Spleen (tissue), 11 donors: ENCODE measurements around the gene TJP3. TPM values are rescaled to one million over a fixed set of nuclear protein-coding genes. Genes with fewer than 3 reads are reported as not detected.
A peak's percentile ranks its signal among the peaks of the same experiment; 100 is the strongest.

Source experiments
- DNase-seq: peaks from one replicate; pipeline ENCODE4 v3.0.0-alpha.2; 2020
- H3K27ac ChIP-seq, 8 donors: fragments of 200-600 bp; sonication (generic) in 7 of 8; 1 replicate in 4 of 8; 2 replicates in 4 of 8; pipeline versions ENCODE4 v1.5.0 to v1.8.0; 2016 to 2021; ENCODE audit warnings: inconsistent platforms in 4 of 8, mild to moderate bottlenecking in 4 of 8, moderate library complexity in 1 of 8
- H3K27me3 ChIP-seq, 7 donors: fragments of 200-600 bp; sonication (generic) in 6 of 7; replicated peaks in 1 of 7; 1 replicate in 4 of 7; 2 replicates in 3 of 7; pipeline versions ENCODE4 v1.5.0 to v1.8.0; 2016 to 2021; ENCODE audit warnings: inconsistent platforms in 3 of 7, mild to moderate bottlenecking in 1 of 7
- H3K36me3 ChIP-seq, 6 donors: fragments of 200-600 bp; sonication (generic) in 5 of 6; 1 replicate in 4 of 6; 2 replicates in 2 of 6; pipeline versions ENCODE4 v1.5.0 to v1.8.0; 2016 to 2021; ENCODE audit warnings: inconsistent platforms in 2 of 6
- H3K4me1 ChIP-seq, 6 donors: fragments of 200-600 bp; sonication (generic) in 5 of 6; 1 replicate in 3 of 6; 2 replicates in 3 of 6; pipeline versions ENCODE4 v1.5.0 to v1.8.0; 2016 to 2021; ENCODE audit warnings: inconsistent platforms in 3 of 6
- H3K4me3 ChIP-seq, 8 donors: fragments of 200-600 bp; sonication (generic) in 7 of 8; 1 replicate in 4 of 8; 2 replicates in 4 of 8; pipeline versions ENCODE4 v1.5.0 to v1.8.0; 2016 to 2021; ENCODE audit warnings: inconsistent platforms in 4 of 8, mild to moderate bottlenecking in 4 of 8, moderate library complexity in 2 of 8
- H3K9me3 ChIP-seq, 8 donors: fragments of 200-600 bp; sonication (generic) in 7 of 8; 1 replicate in 4 of 8; 2 replicates in 4 of 8; pipeline versions ENCODE4 v1.5.0 to v1.8.0; 2016 to 2021; ENCODE audit warnings: inconsistent platforms in 4 of 8
- POLR2A ChIP-seq, 3 donors: fragments of 450-650 bp; IDR thresholded peaks; one replicate each; pipeline ENCODE4 v1.5.1; 2017; ENCODE audit warnings: antibody characterized with exemption in 3 of 3, mild to moderate bottlenecking in 1 of 3
- POLR2AphosphoS5 ChIP-seq, 3 donors: sonication (generic); formaldehyde crosslinking; IDR thresholded peaks; one replicate each; pipeline ENCODE4 v1.5.1; 2017; ENCODE audit warnings: antibody characterized with exemption in 3 of 3
- WGBS, 5 donors: extraction: QIAGEN DNeasy Blood & Tissue Kit in 3 of 5; methylation state at CpG; one replicate each; pipeline versions ENCODE4 v1.1.5 to v1.1.7; 2013 to 2018; 5-methylcytosine and 5-hydroxymethylcytosine counted together
- intact Hi-C: fragments of 100-400 bp; cut with DNase I; formaldehyde crosslinking; loops from one replicate; pipeline ENCODE4 v1.15.0; 2023; ENCODE audit warnings: low total_unique reads
- polyA plus RNA-seq, 3 donors: library from polyadenylated mRNA; stranded (reverse); fragments of 200-250 nt; gene quantifications; one replicate each; pipeline ENCODE4 v1.2.1, GENCODE V29; 2013
- total RNA-seq, 7 donors: library from RNA; depleted of rRNA in 3 of 7; stranded (reverse); fragments of >200 nt in 3 of 7; fragmentation: NEBNext Ultra II Directional in 4 of 7; extraction: Animal tissue kit (Norgen Biotek cat#: 25700) in 4 of 7; gene quantifications; one replicate each; pipeline versions ENCODE4 v1.1.0 to v1.2.1, GENCODE V29; 2016 to 2021
- TF ChIP-seq, protein P1 (sequence below), 11 experiments: fragments of 200-600 bp in 7 of 11; fragments of 450-650 bp in 4 of 11; sonication (generic) in 4 of 11; IDR thresholded peaks in 8 of 11; conservative IDR thresholded peaks in 3 of 11; 1 replicate in 7 of 11; 2 replicates in 4 of 11; pipeline versions ENCODE4 v1.4.0 to v1.8.0; 2016 to 2021; ENCODE audit warnings: antibody characterized with exemption in 11 of 11, inconsistent platforms in 4 of 11, mild to moderate bottlenecking in 1 of 11
- donor health status: healthy with polysubstance abuse.
- donor health status: DM: no; HTN: no; CAD: no; lungs with moderate emphysema.
- donor health status: DM: no; HTN: no; CAD: no.
- donor health status: Bipolar disorder and iron deficiency.
- donor health status: healthy.
- donor health status: DM: no; HTN: no; CAD: no.
- donor health status: DM: yes; HTN: yes; CAD: no.

Gene TJP3
- total and polyA plus RNA-seq, 10 donors: 0.39 to 9.0 (median 2.3) TPM

DNA sequence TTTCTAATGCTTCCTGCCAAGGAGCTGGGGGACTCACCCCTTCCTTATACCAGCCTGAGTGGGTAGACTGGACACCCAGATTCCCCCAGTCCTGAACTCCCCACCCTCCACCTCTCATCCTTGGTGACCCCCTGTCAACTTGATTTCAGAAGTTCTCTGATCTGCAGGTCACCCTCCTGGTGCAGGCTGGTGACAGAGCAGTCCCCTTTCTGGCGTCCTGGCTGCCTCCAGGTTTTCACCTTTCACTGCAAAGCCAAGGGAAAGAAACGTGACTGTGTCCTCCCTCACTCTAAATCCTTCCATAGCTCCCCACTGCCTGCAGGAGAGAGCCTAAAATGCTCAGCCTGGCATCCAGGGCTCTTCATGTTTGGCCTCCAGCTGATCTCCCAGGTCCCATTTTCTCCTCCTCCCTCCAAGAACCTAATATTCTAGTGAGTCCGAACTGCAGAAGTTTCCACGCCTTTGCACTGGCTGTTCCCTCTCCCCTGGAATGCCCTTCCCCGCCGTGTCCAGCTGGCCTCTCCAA is 82.1 kb downstream of the TJP3 start:
- H3K4me1 ChIP-seq: peaks cover 3 to 16% (median 10%) of the 10 kb centered on the region in 6 donors
- H3K4me3 ChIP-seq: no peak overlapping the region
- DNase-seq: no peak
- H3K27ac ChIP-seq: peak overlapping the region in 2 of 8 donors; percentile 13 to 61
- H3K36me3 ChIP-seq: no peaks in the 10 kb centered on the region
- 72 to 85% (median 81%) methylated on average over 6 of the region's 6 CpGs for WGBS, 5 donors
- H3K27me3 ChIP-seq: peaks cover 0 to 20% (median 9%) of the 10 kb centered on the region in 7 donors
- TF ChIP-seq POLR2A (IDR thresholded peaks at IDR 0.05) (no peak), POLR2AphosphoS5 (IDR thresholded peaks at IDR 0.05) (no peak)
- TF ChIP-seq, protein P1, sequence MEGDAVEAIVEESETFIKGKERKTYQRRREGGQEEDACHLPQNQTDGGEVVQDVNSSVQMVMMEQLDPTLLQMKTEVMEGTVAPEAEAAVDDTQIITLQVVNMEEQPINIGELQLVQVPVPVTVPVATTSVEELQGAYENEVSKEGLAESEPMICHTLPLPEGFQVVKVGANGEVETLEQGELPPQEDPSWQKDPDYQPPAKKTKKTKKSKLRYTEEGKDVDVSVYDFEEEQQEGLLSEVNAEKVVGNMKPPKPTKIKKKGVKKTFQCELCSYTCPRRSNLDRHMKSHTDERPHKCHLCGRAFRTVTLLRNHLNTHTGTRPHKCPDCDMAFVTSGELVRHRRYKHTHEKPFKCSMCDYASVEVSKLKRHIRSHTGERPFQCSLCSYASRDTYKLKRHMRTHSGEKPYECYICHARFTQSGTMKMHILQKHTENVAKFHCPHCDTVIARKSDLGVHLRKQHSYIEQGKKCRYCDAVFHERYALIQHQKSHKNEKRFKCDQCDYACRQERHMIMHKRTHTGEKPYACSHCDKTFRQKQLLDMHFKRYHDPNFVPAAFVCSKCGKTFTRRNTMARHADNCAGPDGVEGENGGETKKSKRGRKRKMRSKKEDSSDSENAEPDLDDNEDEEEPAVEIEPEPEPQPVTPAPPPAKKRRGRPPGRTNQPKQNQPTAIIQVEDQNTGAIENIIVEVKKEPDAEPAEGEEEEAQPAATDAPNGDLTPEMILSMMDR (IDR thresholded peaks at IDR 0.05 in 8 of 11, conservative IDR thresholded peaks at IDR 0.05 in 3 of 11): no peak
- H3K9me3 ChIP-seq: peaks cover 0 to 8% (median 3%) of the 10 kb centered on the region in 8 donors
- intact Hi-C loops: no loop called here

DNA sequence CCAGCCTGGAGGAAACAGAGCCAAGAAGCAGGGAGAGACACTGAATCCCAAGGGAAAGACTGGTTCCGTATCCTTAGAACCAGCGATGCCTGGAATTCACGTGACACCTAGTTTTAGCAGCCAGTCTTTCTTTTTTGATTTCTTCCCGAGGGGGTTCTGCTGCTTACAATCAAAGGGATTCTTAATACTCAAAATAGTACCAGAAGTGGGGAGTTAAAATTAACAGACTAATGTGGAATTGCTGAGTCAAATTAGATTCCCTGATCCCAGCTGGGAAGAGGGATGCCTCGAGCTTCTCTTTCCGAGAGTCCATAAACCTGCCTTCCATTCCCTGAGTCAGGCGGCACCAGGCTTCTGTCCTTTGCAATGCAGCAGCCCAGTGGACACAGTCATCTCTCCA is 82.8 kb downstream of the TJP3 start:
- Histone ChIP-seq H3K4me1 (peaks cover 0 to 9% (median 4%) of the 10 kb centered on the region in 6 donors), H3K27me3 (peaks cover 0 to 13% (median 2%) of the 10 kb centered on the region in 7 donors), H3K27ac (no peak overlapping the region), H3K9me3 (peaks cover 0 to 10% (median 4%) of the 10 kb centered on the region in 8 donors), H3K4me3 (no peak overlapping the region), H3K36me3 (no peaks in the 10 kb centered on the region)
- TF ChIP-seq POLR2AphosphoS5 (IDR thresholded peaks at IDR 0.05) (no peak), POLR2A (IDR thresholded peaks at IDR 0.05) (no peak)
- TF ChIP-seq, protein P1 (IDR thresholded peaks at IDR 0.05 in 8 of 11, conservative IDR thresholded peaks at IDR 0.05 in 3 of 11): no peak
- 75 to 92% (median 83%) methylated on average over 7 of the region's 7 CpGs for WGBS, 5 donors
- intact Hi-C loops: no loop called here
- no peak for DNase-seq

DNA sequence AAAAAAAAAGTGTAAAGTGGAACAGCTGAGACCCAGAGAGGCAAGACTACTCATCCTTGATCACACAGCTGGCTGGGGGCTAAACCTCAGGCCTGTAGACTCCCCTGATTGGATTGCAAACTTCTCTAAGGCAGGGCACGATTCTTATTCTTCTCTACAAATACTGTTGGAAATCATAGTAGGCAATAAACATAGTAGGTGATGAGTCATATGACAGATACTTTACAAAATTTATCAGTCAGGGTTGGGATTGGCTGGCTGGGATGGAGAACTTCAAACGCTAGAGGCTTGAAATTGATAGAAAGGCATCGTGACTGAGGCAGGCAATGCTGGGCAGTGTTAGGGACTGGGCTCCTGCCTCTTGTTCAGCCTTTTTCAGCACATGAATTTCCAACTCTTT is 83.9 kb downstream of the TJP3 start:
- intact Hi-C loops: no loop called here

DNA sequence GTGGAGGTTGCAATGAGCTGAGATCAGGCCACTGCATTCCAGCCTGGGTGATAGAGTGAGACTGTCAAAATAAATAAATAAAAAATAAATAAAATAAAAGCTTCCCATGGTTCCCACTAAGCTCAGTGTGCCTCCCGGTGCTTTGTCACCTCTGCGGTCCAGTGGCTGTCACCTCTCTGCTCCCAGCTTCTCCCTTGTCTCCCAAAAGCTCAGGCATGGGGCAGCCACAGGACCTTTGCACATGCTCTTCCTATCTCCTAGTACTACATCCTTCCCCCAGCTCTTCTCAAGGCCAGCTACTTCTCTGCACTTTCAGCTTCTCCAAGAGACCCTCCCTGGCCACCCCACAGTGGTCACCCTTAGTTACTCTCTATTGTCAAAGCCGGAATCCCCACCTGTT is 85.6 kb downstream of the TJP3 start:
- Histone ChIP-seq H3K27me3 (peaks cover 0 to 9% (median 0%) of the 10 kb centered on the region in 7 donors), H3K9me3 (peaks cover 0 to 26% (median 18%) of the 10 kb centered on the region in 8 donors), H3K27ac (no peak overlapping the region), H3K4me3 (no peak overlapping the region), H3K36me3 (no peaks in the 10 kb centered on the region), H3K4me1 (peaks cover 0 to 14% (median 2%) of the 10 kb centered on the region in 6 donors)
- DNase-seq: no peak
- no peak for TF ChIP-seq POLR2AphosphoS5 (IDR thresholded peaks at IDR 0.05)
- TF ChIP-seq, protein P1 (IDR thresholded peaks at IDR 0.05 in 8 of 11, conservative IDR thresholded peaks at IDR 0.05 in 3 of 11): no peak
- no peak for TF ChIP-seq POLR2A (IDR thresholded peaks at IDR 0.05)
- WGBS, 5 donors: 89 to 97% (median 95%) methylated on average over 3 of the region's 3 CpGs
- intact Hi-C loops: no loop called here

More for the DNA sequence above, 83.9 kb downstream of the TJP3 start:
- Histone ChIP-seq H3K27ac (no peak overlapping the region), H3K27me3 (peaks cover 0 to 2% (median 0%) of the 10 kb centered on the region in 7 donors), H3K4me1 (no peaks in the 10 kb centered on the region), H3K36me3 (no peaks in the 10 kb centered on the region), H3K9me3 (peaks cover 0 to 22% (median 15%) of the 10 kb centered on the region in 8 donors), H3K4me3 (no peak overlapping the region)
- DNase-seq: no peak
- no peak for TF ChIP-seq POLR2A (IDR thresholded peaks at IDR 0.05)
- no peak for TF ChIP-seq POLR2AphosphoS5 (IDR thresholded peaks at IDR 0.05)
- TF ChIP-seq, protein P1 (IDR thresholded peaks at IDR 0.05 in 8 of 11, conservative IDR thresholded peaks at IDR 0.05 in 3 of 11): no peak
- 81 to 95% (median 89%) methylated on average over 3 of the region's 3 CpGs for WGBS, 5 donors
